Measurements from ENCODE around the gene TOM1L2. TPM values are rescaled to one million over a fixed set of nuclear protein-coding genes. Genes with fewer than 3 reads are reported as not detected.
"Not testable (repeated sequence)": the region's sequence is repeated elsewhere in the genome, so short reads cannot be mapped to it uniquely, and the experiment has no call there.

The TOM1L2 gene
- total and polyA plus RNA-seq, 2 experiments from 2014 or later, result 46.4 to 145 TPM

GRCh38 chr17:17963066-17963465 lies 9.1 kb downstream of the TOM1L2 start:
- Histone ChIP-seq H3K36me3 (no peaks in the 10 kb centered on the region), H3K9me3 (ENCODE audit: low read depth) (no peaks in the 10 kb centered on the region), H3K4me3 (no peak overlapping the region), H3K27me3 (no peaks in the 10 kb centered on the region), H3K27ac (no peak overlapping the region), H3K4me1 (ENCODE audit: low read depth) (peaks cover 10% of the 10 kb centered on the region)
- no peak for DNase-seq (ENCODE audit: low read depth in 1 of 2, low spot score in 1 of 2)
- TF ChIP-seq CTCF (IDR thresholded peaks at IDR 0.05; ENCODE audit: low read depth, low read length), result no peak

- no peaks in the 10 kb centered on the region for H3K36me3 ChIP-seq
- H3K4me1 ChIP-seq (ENCODE audit: low read depth), result peaks cover 10% of the 10 kb centered on the region
- no peak overlapping the region for H3K27ac ChIP-seq
- H3K4me3 ChIP-seq, result no peak overlapping the region
- no peaks in the 10 kb centered on the region for H3K9me3 ChIP-seq (ENCODE audit: low read depth)
- no peaks in the 10 kb centered on the region for H3K27me3 ChIP-seq
- DNase-seq (ENCODE audit: low read depth in 1 of 2, low spot score in 1 of 2), result no peak
- no peak for TF ChIP-seq CTCF (IDR thresholded peaks at IDR 0.05; ENCODE audit: low read depth, low read length)
Observed at GRCh38 chr17:17960500-17961030, 11.6 kb downstream of the TOM1L2 start.

- Histone ChIP-seq H3K36me3 (no peaks in the 10 kb centered on the region), H3K4me3 (no peak overlapping the region), H3K27ac (no peak overlapping the region), H3K9me3 (ENCODE audit: low read depth) (no peaks in the 10 kb centered on the region), H3K4me1 (ENCODE audit: low read depth) (peaks cover 10% of the 10 kb centered on the region), H3K27me3 (no peaks in the 10 kb centered on the region)
- peak in 1 of 2 donors; percentile 25 for DNase-seq (ENCODE audit: low read depth in 1 of 2, low spot score in 1 of 2)
- TF ChIP-seq CTCF (IDR thresholded peaks at IDR 0.05; ENCODE audit: low read depth, low read length), result no peak
Observed at GRCh38 chr17:17959520-17960361, 12.5 kb downstream of the TOM1L2 start.

- no peak overlapping the region for H3K27ac ChIP-seq
- TF ChIP-seq CTCF (IDR thresholded peaks at IDR 0.05; ENCODE audit: low read depth, low read length), result no peak
Observed at GRCh38 chr17:17958982-17959381, 13.2 kb downstream of the TOM1L2 start.

GRCh38 chr17:17957584-17957916 lies 14.7 kb downstream of the TOM1L2 start:
- Histone ChIP-seq H3K9me3 (ENCODE audit: low read depth) (no peaks in the 10 kb centered on the region), H3K4me3 (no peak overlapping the region), H3K27ac (no peak overlapping the region), H3K36me3 (no peaks in the 10 kb centered on the region), H3K4me1 (ENCODE audit: low read depth) (peaks cover 10% of the 10 kb centered on the region), H3K27me3 (no peaks in the 10 kb centered on the region)
- DNase-seq (ENCODE audit: low read depth in 1 of 2, low spot score in 1 of 2), result no peak
- TF ChIP-seq CTCF (IDR thresholded peaks at IDR 0.05; ENCODE audit: low read depth, low read length), result no peak

More at GRCh38 chr17:17958982-17959381, 13.2 kb downstream of the TOM1L2 start:
- no peak for DNase-seq (ENCODE audit: low read depth in 1 of 2, low spot score in 1 of 2)
- Histone ChIP-seq H3K36me3 (no peaks in the 10 kb centered on the region), H3K4me1 (ENCODE audit: low read depth) (peaks cover 10% of the 10 kb centered on the region), H3K9me3 (ENCODE audit: low read depth) (no peaks in the 10 kb centered on the region), H3K27me3 (no peaks in the 10 kb centered on the region), H3K4me3 (no peak overlapping the region)

- H3K27me3 ChIP-seq; H3K9me3 ChIP-seq (ENCODE audit: low read depth); H3K4me3 ChIP-seq; DNase-seq (ENCODE audit: low read depth in 1 of 2, low spot score in 1 of 2); H3K27ac ChIP-seq; H3K36me3 ChIP-seq: not testable (repeated sequence)
- peaks cover 10% of the 10 kb centered on the region for H3K4me1 ChIP-seq (ENCODE audit: low read depth)
Observed at GRCh38 chr17:17955790-17956341, 16.3 kb downstream of the TOM1L2 start.

Data from cardiac muscle cell (in vitro differentiated cells and primary cell).